Activated CD4-positive, alpha-beta T cell treated with anti-CD3 and anti-CD28 coated beads, Interleukin-2, amount 10 ng/mL, durations not matched to agents 7 days and 5 days (primary cell): ENCODE results near the gene MPP2. TPM values are rescaled to one million over a fixed set of nuclear protein-coding genes. Genes with fewer than 3 reads are reported as not detected.

Source experiments
- CTCF ChIA-PET: fragments of 350-600 bp; sonication (Branson Sonifier 250); formaldehyde crosslinking; loops from one replicate; lab custom pipeline; 2021; ENCODE audit warnings: antibody characterized with exemption; lab: Charles Lee
- POLR2A ChIA-PET: fragments of 350-600 bp; sonication (Branson Sonifier 250); formaldehyde crosslinking; loops from one replicate; lab custom pipeline; 2021; ENCODE audit warnings: antibody characterized with exemption; lab: Charles Lee
- DNase-seq: peaks from one replicate; pipeline ENCODE4 v3.0.0-alpha.2; 2020
- H3K27ac Mint-ChIP-seq: one replicate; pipeline ENCODE4 v1.8.0; 2021; ENCODE audit warnings: mild to moderate bottlenecking, moderate library complexity, mixed read lengths
- H3K27me3 Mint-ChIP-seq: one replicate; pipeline ENCODE4 v1.8.0; 2021; ENCODE audit warnings: mixed read lengths
- H3K36me3 Mint-ChIP-seq: one replicate; pipeline ENCODE4 v1.8.0; 2021; ENCODE audit warnings: low read depth, mixed read lengths
- H3K4me1 Mint-ChIP-seq: one replicate; pipeline ENCODE4 v1.8.0; 2021; ENCODE audit warnings: mixed read lengths
- H3K4me3 Mint-ChIP-seq: one replicate; pipeline ENCODE4 v1.8.0; 2021; ENCODE audit warnings: mild to moderate bottlenecking, moderate library complexity, mixed read lengths
- H3K9me3 Mint-ChIP-seq: one replicate; pipeline ENCODE4 v1.8.0; 2021; ENCODE audit warnings: mixed read lengths
- total RNA-seq, 2 experiments: library from RNA; stranded (reverse); gene quantifications; one replicate each; pipeline ENCODE4 v1.2.3, GENCODE V29; 2021

MPP2 gene, protein sequence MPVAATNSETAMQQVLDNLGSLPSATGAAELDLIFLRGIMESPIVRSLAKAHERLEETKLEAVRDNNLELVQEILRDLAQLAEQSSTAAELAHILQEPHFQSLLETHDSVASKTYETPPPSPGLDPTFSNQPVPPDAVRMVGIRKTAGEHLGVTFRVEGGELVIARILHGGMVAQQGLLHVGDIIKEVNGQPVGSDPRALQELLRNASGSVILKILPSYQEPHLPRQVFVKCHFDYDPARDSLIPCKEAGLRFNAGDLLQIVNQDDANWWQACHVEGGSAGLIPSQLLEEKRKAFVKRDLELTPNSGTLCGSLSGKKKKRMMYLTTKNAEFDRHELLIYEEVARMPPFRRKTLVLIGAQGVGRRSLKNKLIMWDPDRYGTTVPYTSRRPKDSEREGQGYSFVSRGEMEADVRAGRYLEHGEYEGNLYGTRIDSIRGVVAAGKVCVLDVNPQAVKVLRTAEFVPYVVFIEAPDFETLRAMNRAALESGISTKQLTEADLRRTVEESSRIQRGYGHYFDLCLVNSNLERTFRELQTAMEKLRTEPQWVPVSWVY
- total RNA-seq: under 1 TPM; 0.60 to 0.69 TPM

DNA sequence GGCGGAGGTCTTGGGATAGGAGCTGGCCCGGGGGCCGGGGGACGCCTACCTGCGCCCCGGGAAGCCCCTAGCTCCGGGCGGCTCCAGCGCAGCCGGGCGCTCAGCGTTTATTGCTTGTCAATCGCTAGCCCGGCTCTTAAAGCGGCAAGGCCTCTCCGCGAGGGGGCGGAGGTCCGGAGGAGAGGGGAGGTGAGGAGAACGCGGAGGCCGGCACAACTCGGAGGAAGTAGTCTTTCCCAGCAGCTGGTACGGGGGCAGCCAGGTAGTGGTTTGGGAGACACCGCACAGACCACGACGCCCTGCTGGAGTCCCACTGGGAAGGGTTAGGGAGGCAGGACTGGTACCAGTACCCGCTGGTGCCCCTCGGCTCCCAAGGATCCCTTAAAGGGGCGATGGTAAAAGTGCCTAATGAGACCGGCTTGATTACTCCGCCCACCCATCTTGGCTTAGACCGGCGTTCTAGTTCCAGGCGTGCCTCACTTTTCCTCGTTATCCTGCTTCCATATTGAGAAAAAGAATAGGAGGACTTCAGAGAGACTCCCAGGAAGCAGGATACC lies at the start of gene MPP2:
TSS of gene MPP2 (minus strand) at position 112 of the 557 bp plus-strand sequence. CDS start 3,076 bp downstream, outside the sequence.
- ChIA-PET POLR2A (no interaction called here), CTCF (interaction anchor here (1.0 kb wide), 1 partner anchor 36 kb away, joined by 4 read pairs; no protein-coding TSS in a partner anchor)
- Mint-ChIP-seq H3K27me3 (peaks cover 53% of the 10 kb centered on the region), H3K36me3 (no peaks in the 10 kb centered on the region), H3K4me1 (peaks cover 10% of the 10 kb centered on the region), H3K4me3 (peak within 1 kb of the TSS; percentile 41), H3K27ac (no peak within 1 kb of the TSS), H3K9me3 (no peaks in the 10 kb centered on the region)
- DNase-seq: peak; percentile 42

DNA sequence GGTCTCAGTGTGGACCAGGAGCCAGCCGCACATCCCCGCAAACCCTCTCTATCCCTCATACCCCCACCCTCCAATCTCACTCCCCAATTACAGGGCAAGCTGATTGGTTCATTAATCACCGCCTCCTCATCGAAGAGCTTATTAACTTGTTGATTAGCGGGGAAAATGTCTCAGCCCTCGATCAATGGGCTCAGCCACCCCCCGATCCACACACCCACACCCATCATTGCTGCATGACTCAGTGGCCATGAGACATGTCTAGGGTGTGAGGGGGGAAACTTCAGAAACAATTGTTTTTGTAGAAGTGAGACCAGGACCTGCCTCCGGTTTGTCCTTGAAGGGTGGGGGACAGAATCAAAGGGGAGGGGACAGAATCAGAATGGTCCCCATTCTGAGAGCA lies 48.9 kb upstream of the MPP2 start:
- ChIA-PET CTCF (interaction anchor here (1.3 kb wide), 1 partner anchor 12 kb away, joined by 3 read pairs; no protein-coding TSS in a partner anchor), POLR2A (no interaction called here)
- Mint-ChIP-seq H3K4me3 (no peak overlapping the region), H3K27me3 (peaks cover 28% of the 10 kb centered on the region), H3K36me3 (no peaks in the 10 kb centered on the region), H3K4me1 (peaks cover 3% of the 10 kb centered on the region), H3K27ac (no peak overlapping the region), H3K9me3 (no peaks in the 10 kb centered on the region)
- no peak for DNase-seq

DNA sequence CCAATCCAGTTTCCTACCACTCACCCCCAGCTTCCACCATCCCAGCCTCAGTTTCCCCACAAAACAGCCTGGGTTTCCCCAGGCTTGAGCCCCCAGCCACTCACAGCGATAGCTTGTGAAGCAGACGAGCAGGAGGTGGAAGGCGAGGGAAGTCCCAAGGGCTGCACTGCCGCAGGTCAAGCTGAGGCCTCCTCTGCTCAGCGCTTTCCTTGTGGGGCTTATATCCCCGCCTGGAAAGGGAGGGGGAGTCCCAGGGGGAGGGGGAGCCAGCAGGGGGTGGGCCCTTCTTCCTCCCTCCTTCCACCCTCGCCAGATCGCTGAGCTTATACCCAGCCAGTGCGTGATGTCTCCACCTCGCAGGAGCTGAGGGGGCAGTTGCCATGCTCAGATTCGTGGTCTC lies 46.4 kb upstream of the MPP2 start, which contains the start of gene PYY:
TSS of gene PYY (minus strand) at position 195 of the 400 bp plus-strand sequence. CDS start 457 bp downstream, outside the sequence.
- Mint-ChIP-seq H3K36me3 (no peaks in the 10 kb centered on the region), H3K4me1 (peaks cover 3% of the 10 kb centered on the region), H3K27me3 (peaks cover 42% of the 10 kb centered on the region), H3K9me3 (no peaks in the 10 kb centered on the region), H3K27ac (no peak within 1 kb of the TSS), H3K4me3 (no peak within 1 kb of the TSS)
- ChIA-PET CTCF (interaction anchor here (0.7 kb wide), 1 partner anchor 18 kb away, joined by 3 read pairs; no protein-coding TSS in a partner anchor), POLR2A (no interaction called here)
- DNase-seq: no peak

GRCh38 chr17:43952724-43953666 lies 45.7 kb upstream of the MPP2 start:
- ChIA-PET CTCF (interaction anchor here (0.7 kb wide), 1 partner anchor 18 kb away, joined by 3 read pairs; no protein-coding TSS in a partner anchor), POLR2A (no interaction called here)
- Mint-ChIP-seq H3K27me3 (peaks cover 42% of the 10 kb centered on the region), H3K36me3 (no peaks in the 10 kb centered on the region), H3K4me3 (no peak overlapping the region), H3K9me3 (no peaks in the 10 kb centered on the region), H3K4me1 (peaks cover 3% of the 10 kb centered on the region), H3K27ac (no peak overlapping the region)
- DNase-seq: no peak

- no peak overlapping the region for H3K4me3 Mint-ChIP-seq
Measured at GRCh38 chr17:43952351-43952723, 45.0 kb upstream of the MPP2 start.

GRCh38 chr17:43951750-43952149 lies 44.4 kb upstream of the MPP2 start:
- H3K4me1 Mint-ChIP-seq: peaks cover 3% of the 10 kb centered on the region
- ChIA-PET POLR2A (no interaction called here), CTCF (interaction anchor here (0.6 kb wide), 1 partner anchor 743 kb away, joined by 6 read pairs; no protein-coding TSS in a partner anchor)
- H3K27me3 Mint-ChIP-seq: peaks cover 42% of the 10 kb centered on the region
- no peak for DNase-seq
- no peaks in the 10 kb centered on the region for H3K36me3 Mint-ChIP-seq
- no peak overlapping the region for H3K27ac Mint-ChIP-seq
- H3K9me3 Mint-ChIP-seq: no peaks in the 10 kb centered on the region
- no peak overlapping the region for H3K4me3 Mint-ChIP-seq

More at GRCh38 chr17:43952351-43952723, 45.0 kb upstream of the MPP2 start:
- ChIA-PET POLR2A (no interaction called here), CTCF (interaction anchor here (0.6 kb wide), 1 partner anchor 742 kb away, joined by 6 read pairs; no protein-coding TSS in a partner anchor)
- no peak for DNase-seq
- peaks cover 3% of the 10 kb centered on the region for H3K4me1 Mint-ChIP-seq
- no peak overlapping the region for H3K27ac Mint-ChIP-seq
- no peaks in the 10 kb centered on the region for H3K36me3 Mint-ChIP-seq
- H3K27me3 Mint-ChIP-seq: peaks cover 42% of the 10 kb centered on the region
- H3K9me3 Mint-ChIP-seq: no peaks in the 10 kb centered on the region

GRCh38 chr17:43950554-43950953 lies 43.2 kb upstream of the MPP2 start:
- Mint-ChIP-seq H3K36me3 (no peaks in the 10 kb centered on the region), H3K27ac (no peak overlapping the region), H3K4me1 (peaks cover 7% of the 10 kb centered on the region), H3K4me3 (no peak overlapping the region), H3K9me3 (no peaks in the 10 kb centered on the region), H3K27me3 (peaks cover 42% of the 10 kb centered on the region)
- ChIA-PET CTCF (interaction anchor here (0.6 kb wide), 1 partner anchor 31 kb away, joined by 3 read pairs; no protein-coding TSS in a partner anchor), POLR2A (no interaction called here)
- no peak for DNase-seq

GRCh38 chr17:43949781-43950180 lies 42.4 kb upstream of the MPP2 start:
- ChIA-PET CTCF (interaction anchor here (0.6 kb wide), 1 partner anchor 32 kb away, joined by 3 read pairs; no protein-coding TSS in a partner anchor), POLR2A (no interaction called here)
- DNase-seq: no peak
- Mint-ChIP-seq H3K27ac (no peak overlapping the region), H3K4me1 (peaks cover 7% of the 10 kb centered on the region), H3K36me3 (no peaks in the 10 kb centered on the region), H3K4me3 (no peak overlapping the region), H3K27me3 (peaks cover 36% of the 10 kb centered on the region), H3K9me3 (no peaks in the 10 kb centered on the region)

GRCh38 chr17:43946781-43947180 lies 39.4 kb upstream of the MPP2 start:
- ChIA-PET POLR2A (no interaction called here), CTCF (no interaction called here)
- H3K36me3 Mint-ChIP-seq: no peaks in the 10 kb centered on the region

DNA sequence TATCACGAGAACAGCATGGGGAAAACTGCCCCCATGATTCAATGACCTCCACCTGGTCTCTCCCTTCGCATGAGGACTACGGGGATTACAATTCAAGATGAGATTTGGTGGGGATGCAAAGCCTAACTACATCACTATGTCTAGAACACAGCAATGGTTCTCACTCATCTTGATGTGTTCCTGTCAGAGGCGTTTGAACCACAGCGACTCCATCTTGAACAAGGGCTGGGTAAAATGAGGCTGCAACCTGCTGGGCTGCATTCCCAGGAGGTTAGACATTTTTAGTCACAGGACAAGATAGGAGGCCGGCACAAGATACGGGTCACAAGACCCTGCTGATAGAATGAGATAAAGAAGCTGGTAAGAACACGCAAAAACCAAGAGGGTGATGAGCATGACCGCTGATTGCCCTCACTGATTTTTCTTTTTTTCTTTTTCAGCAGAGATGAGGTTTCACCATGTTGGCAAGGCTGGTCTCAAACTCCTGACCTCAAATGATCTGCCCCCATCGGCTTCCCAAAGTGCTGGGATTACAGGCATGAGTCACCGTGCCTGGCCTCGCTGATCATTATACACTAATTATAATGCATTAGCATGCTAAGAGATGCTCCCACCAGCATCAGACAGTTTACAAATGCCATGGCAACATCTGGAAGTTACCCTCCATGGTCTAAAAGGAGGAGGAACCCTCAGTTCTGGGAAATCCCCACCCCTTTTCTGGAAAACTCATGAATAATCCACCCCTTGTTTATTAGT lies 37.9 kb upstream of the MPP2 start:
- DNase-seq: no peak
- Mint-ChIP-seq H3K36me3 (no peaks in the 10 kb centered on the region), H3K27me3 (peaks cover 7% of the 10 kb centered on the region), H3K27ac (no peak overlapping the region), H3K9me3 (no peaks in the 10 kb centered on the region), H3K4me1 (peaks cover 7% of the 10 kb centered on the region), H3K4me3 (no peak overlapping the region)
- CTCF ChIA-PET: interaction anchor here (2.1 to 3.3 kb wide), 4 partner anchors 14 to 65 kb away, joined by 6 to 33 read pairs (median 17); no protein-coding TSS in a partner anchor
- POLR2A ChIA-PET: no interaction called here

More at GRCh38 chr17:43946781-43947180, 39.4 kb upstream of the MPP2 start:
- Mint-ChIP-seq H3K27ac (no peak overlapping the region), H3K4me1 (peaks cover 7% of the 10 kb centered on the region), H3K4me3 (no peak overlapping the region), H3K27me3 (peaks cover 18% of the 10 kb centered on the region), H3K9me3 (no peaks in the 10 kb centered on the region)
- no peak for DNase-seq

DNA sequence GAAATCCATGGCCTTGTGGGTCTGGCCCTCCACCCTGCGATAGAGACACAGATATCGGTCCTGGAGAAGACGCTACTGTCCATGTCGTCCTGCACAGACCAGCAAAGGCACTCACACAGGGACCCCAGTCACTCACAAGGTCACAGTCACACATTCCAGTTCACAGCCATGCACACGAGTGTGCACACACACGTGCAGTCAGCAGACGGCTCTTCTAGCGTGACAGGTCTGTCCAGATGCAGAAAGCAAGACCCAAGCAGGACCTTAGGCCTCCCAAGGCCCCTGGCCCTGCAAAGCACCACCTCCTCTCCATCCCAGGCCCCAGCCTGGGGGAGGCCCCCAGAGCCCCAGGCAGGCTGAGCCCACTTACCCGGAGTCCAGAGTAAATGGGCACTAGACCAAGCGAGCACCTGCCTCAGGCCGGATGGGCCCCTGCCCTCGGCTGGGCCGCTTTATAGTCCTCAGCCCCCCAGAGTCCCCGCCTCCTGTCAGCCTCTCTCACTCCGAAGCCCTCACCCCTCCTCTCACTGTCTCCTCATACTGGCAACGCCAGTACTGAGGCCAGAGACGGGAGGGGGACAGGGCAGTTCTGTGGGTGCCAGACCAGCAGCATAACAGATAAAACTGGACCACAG lies 34.8 kb upstream of the MPP2 start, which contains the start of gene PPY:
TSS of gene PPY (minus strand) at position 426 of the 635 bp plus-strand sequence. CDS start 822 bp downstream, outside the sequence.
- Mint-ChIP-seq H3K36me3 (no peaks in the 10 kb centered on the region), H3K9me3 (no peaks in the 10 kb centered on the region), H3K27ac (no peak within 1 kb of the TSS), H3K4me3 (no peak within 1 kb of the TSS), H3K27me3 (peaks cover 18% of the 10 kb centered on the region), H3K4me1 (peaks cover 13% of the 10 kb centered on the region)
- ChIA-PET POLR2A (no interaction called here), CTCF (interaction anchor here (0.9 to 3.3 kb wide), 4 partner anchors 11 to 19 kb away, joined by 3 to 24 read pairs (median 7); no protein-coding TSS in a partner anchor)
- no peak for DNase-seq
